ENCODE results near the gene XG.

XG gene

GRCh38 chrX:2848871-2849301, 97.0 kb downstream of the XG start:
- Mint-ChIP-seq H3K9me3 (no peaks in the 10 kb centered on the region), H3K27ac (no peak overlapping the region), H3K36me3 (no peaks in the 10 kb centered on the region), H3K4me3 (no peak overlapping the region), H3K4me1 (no peaks in the 10 kb centered on the region)
- no peak for DNase-seq (ENCODE audit: low spot score in 2 of 2)
- ATAC-seq = no peak

- H3K36me3 Mint-ChIP-seq = no peaks in the 10 kb centered on the region
- no peak overlapping the region for H3K27ac Mint-ChIP-seq
- ATAC-seq = no peak
Observed at GRCh38 chrX:2854918-2855317, 103.1 kb downstream of the XG start.

GRCh38 chrX:2855761-2856160, 103.9 kb downstream of the XG start:
- Mint-ChIP-seq H3K4me3 (no peak overlapping the region), H3K27ac (no peak overlapping the region), H3K36me3 (no peaks in the 10 kb centered on the region), H3K9me3 (no peaks in the 10 kb centered on the region), H3K4me1 (no peaks in the 10 kb centered on the region)
- ATAC-seq = no peak
- DNase-seq (ENCODE audit: low spot score in 2 of 2) = no peak

More at GRCh38 chrX:2854918-2855317, 103.1 kb downstream of the XG start:
- H3K4me3 Mint-ChIP-seq = no peak overlapping the region
- H3K4me1 Mint-ChIP-seq = no peaks in the 10 kb centered on the region
- no peaks in the 10 kb centered on the region for H3K9me3 Mint-ChIP-seq
- DNase-seq (ENCODE audit: low spot score in 2 of 2) = no peak

GRCh38 chrX:2857566-2857965, 105.7 kb downstream of the XG start:
- H3K36me3 Mint-ChIP-seq = no peaks in the 10 kb centered on the region
- H3K4me3 Mint-ChIP-seq = no peak overlapping the region
- DNase-seq (ENCODE audit: low spot score in 2 of 2) (no peak), ATAC-seq (no peak)
- H3K9me3 Mint-ChIP-seq = no peaks in the 10 kb centered on the region
- no peaks in the 10 kb centered on the region for H3K4me1 Mint-ChIP-seq
- no peak overlapping the region for H3K27ac Mint-ChIP-seq

GRCh38 chrX:2859197-2859797, 107.5 kb downstream of the XG start:
- ATAC-seq (no peak), DNase-seq (ENCODE audit: low spot score in 2 of 2) (no peak)
- Mint-ChIP-seq H3K4me3 (no peak overlapping the region), H3K9me3 (no peaks in the 10 kb centered on the region), H3K4me1 (no peaks in the 10 kb centered on the region), H3K27ac (no peak overlapping the region), H3K36me3 (no peaks in the 10 kb centered on the region)

- no peak overlapping the region for H3K4me3 Mint-ChIP-seq
- H3K4me1 Mint-ChIP-seq = no peaks in the 10 kb centered on the region
- no peaks in the 10 kb centered on the region for H3K9me3 Mint-ChIP-seq
- ATAC-seq (no peak), DNase-seq (ENCODE audit: low spot score in 2 of 2) (no peak)
- H3K36me3 Mint-ChIP-seq = no peaks in the 10 kb centered on the region
- no peak overlapping the region for H3K27ac Mint-ChIP-seq
Observed at GRCh38 chrX:2862404-2862803, 110.6 kb downstream of the XG start.

GRCh38 chrX:2863646-2864045, 111.8 kb downstream of the XG start:
- no peaks in the 10 kb centered on the region for H3K9me3 Mint-ChIP-seq
- no peaks in the 10 kb centered on the region for H3K4me1 Mint-ChIP-seq
- H3K36me3 Mint-ChIP-seq = no peaks in the 10 kb centered on the region
- H3K27ac Mint-ChIP-seq = no peak overlapping the region
- no peak overlapping the region for H3K4me3 Mint-ChIP-seq
- no peak for DNase-seq (ENCODE audit: low spot score in 2 of 2)
- ATAC-seq = no peak

Measured in stimulated activated effector memory CD8-positive, alpha-beta T cell treated with anti-CD3 and anti-CD28 coated beads, Interleukin-12 subunit alpha, Interleukin-12 subunit beta, amount 100 ng/mL, for 72 hours (primary cell).